MM.1S (cell line): Measurements from ENCODE around the gene COL9A2.

Experiments used
- CTCF ChIP-seq: fragments of 300-600 bp; sonication (generic); IDR thresholded peaks from 2 replicates; pipeline ENCODE4 v1.5.1; 2016; ENCODE audit warnings: antibody characterized with exemption, low read length, mixed read lengths
- EZH2 ChIP-seq: fragments of 300-600 bp; sonication (generic); optimal IDR thresholded peaks from 2 replicates; pipeline ENCODE3; 2017; ENCODE audit warnings: low read depth, mild to moderate bottlenecking, antibody characterized with exemption, low read length, mixed read lengths
- EZH2phosphoT487 ChIP-seq: fragments of 300-600 bp; sonication (generic); IDR thresholded peaks from 2 replicates; pipeline ENCODE4 v1.6.1; 2018; ENCODE audit warnings: antibody characterized with exemption, low read length

- TF ChIP-seq EZH2 (no peak), CTCF (no peak), EZH2phosphoT487 (no peak)
These were observed 9.9 kb downstream of the COL9A2 start for GRCh38 chr1:40307186-40307585.
